Duodenal mucosa (tissue), 2 donors: ENCODE measurements around the gene CMYA5.

Experiments used
- H3K27ac ChIP-seq: one replicate; pipeline ENCODE4 v1.7.0; 2013; ENCODE audit warnings: low read depth, low read length
- H3K27me3 ChIP-seq, 2 donors: one replicate each; pipeline ENCODE4 v1.7.0; 2013; ENCODE audit warnings: low read length in 2 of 2, control low read depth in 1 of 2; ENCODE audit not compliant: insufficient read depth in 2 of 2, control insufficient read depth in 1 of 2
- H3K36me3 ChIP-seq, 2 donors: one replicate each; pipeline ENCODE4 v1.7.0; 2013; ENCODE audit warnings: low read length in 2 of 2, control low read depth in 1 of 2; ENCODE audit not compliant: insufficient read depth in 2 of 2, control insufficient read depth in 1 of 2
- H3K4me1 ChIP-seq, 2 donors: one replicate each; pipeline ENCODE4 v1.7.0; 2013; ENCODE audit warnings: low read length in 2 of 2, control low read depth in 1 of 2; ENCODE audit not compliant: insufficient read depth in 2 of 2, control insufficient read depth in 1 of 2
- H3K4me3 ChIP-seq, 2 donors: one replicate each; pipeline ENCODE4 v1.7.0; 2013; ENCODE audit warnings: low read length in 2 of 2, low read depth in 1 of 2
- H3K9ac ChIP-seq, 2 donors: one replicate each; pipeline ENCODE4 v1.7.0; 2013; ENCODE audit warnings: low read length in 2 of 2, low read depth in 1 of 2
- H3K9me3 ChIP-seq, 2 donors: one replicate each; pipeline ENCODE4 v1.7.0; 2013; ENCODE audit warnings: low read length in 2 of 2, control low read depth in 1 of 2; ENCODE audit not compliant: control insufficient read depth in 1 of 2

CMYA5 gene

GRCh38 chr5:79684782-79685181 is 4.9 kb upstream of the CMYA5 start:
- H3K27ac ChIP-seq: no peak overlapping the region
- no peak overlapping the region for H3K9ac ChIP-seq
- peaks cover 4 to 5% of the 10 kb centered on the region in 2 donors for H3K4me1 ChIP-seq
- H3K4me3 ChIP-seq: no peak overlapping the region
- H3K9me3 ChIP-seq: no peaks in the 10 kb centered on the region
- no peaks in the 10 kb centered on the region for H3K27me3 ChIP-seq
- H3K36me3 ChIP-seq: peaks cover 8 to 32% of the 10 kb centered on the region in 2 donors

GRCh38 chr5:79685627-79686026 is 4.0 kb upstream of the CMYA5 start:
- no peak overlapping the region for H3K9ac ChIP-seq
- peaks cover 8 to 31% of the 10 kb centered on the region in 2 donors for H3K36me3 ChIP-seq
- no peak overlapping the region for H3K27ac ChIP-seq
- no peaks in the 10 kb centered on the region for H3K9me3 ChIP-seq
- H3K4me3 ChIP-seq: no peak overlapping the region
- no peaks in the 10 kb centered on the region for H3K27me3 ChIP-seq
- H3K4me1 ChIP-seq: peaks cover 4 to 5% of the 10 kb centered on the region in 2 donors

GRCh38 chr5:79686799-79687198 is 2.8 kb upstream of the CMYA5 start:
- H3K9ac ChIP-seq: no peak overlapping the region
- no peak overlapping the region for H3K4me3 ChIP-seq
- H3K4me1 ChIP-seq: peaks cover 4 to 5% of the 10 kb centered on the region in 2 donors
- peaks cover 4 to 25% of the 10 kb centered on the region in 2 donors for H3K36me3 ChIP-seq
- H3K9me3 ChIP-seq: no peaks in the 10 kb centered on the region
- no peaks in the 10 kb centered on the region for H3K27me3 ChIP-seq
- H3K27ac ChIP-seq: no peak overlapping the region

GRCh38 chr5:79687889-79688288 is 1.7 kb upstream of the CMYA5 start:
- peaks cover 4 to 14% of the 10 kb centered on the region in 2 donors for H3K36me3 ChIP-seq
- H3K9ac ChIP-seq: no peak overlapping the region
- H3K9me3 ChIP-seq: no peaks in the 10 kb centered on the region
- no peaks in the 10 kb centered on the region for H3K27me3 ChIP-seq
- H3K4me1 ChIP-seq: peaks cover 4 to 5% of the 10 kb centered on the region in 2 donors
- H3K4me3 ChIP-seq: no peak overlapping the region
- no peak overlapping the region for H3K27ac ChIP-seq

- Histone ChIP-seq H3K9me3 (no peaks in the 10 kb centered on the region), H3K4me1 (peaks cover 4 to 5% of the 10 kb centered on the region in 2 donors), H3K36me3 (peaks cover 4% of the 10 kb centered on the region in 2 donors), H3K27me3 (no peaks in the 10 kb centered on the region), H3K4me3 (no peak overlapping the region), H3K27ac (no peak overlapping the region), H3K9ac (no peak overlapping the region)
Measured at GRCh38 chr5:79691007-79691406, 1.4 kb downstream of the CMYA5 start.

- Histone ChIP-seq H3K4me1 (peaks cover 4 to 5% of the 10 kb centered on the region in 2 donors), H3K27me3 (no peaks in the 10 kb centered on the region), H3K9ac (no peak overlapping the region), H3K36me3 (no peaks in the 10 kb centered on the region), H3K27ac (no peak overlapping the region), H3K4me3 (no peak overlapping the region), H3K9me3 (no peaks in the 10 kb centered on the region)
Measured at GRCh38 chr5:79692596-79692995, 3.0 kb downstream of the CMYA5 start.

GRCh38 chr5:79694183-79694582 is 4.5 kb downstream of the CMYA5 start:
- Histone ChIP-seq H3K36me3 (no peaks in the 10 kb centered on the region), H3K4me3 (no peak overlapping the region), H3K9ac (no peak overlapping the region)

GRCh38 chr5:79694652-79695051 is 5.0 kb downstream of the CMYA5 start:
- Histone ChIP-seq H3K27me3 (no peaks in the 10 kb centered on the region), H3K4me3 (no peak overlapping the region), H3K9ac (no peak overlapping the region), H3K4me1 (no peaks in the 10 kb centered on the region), H3K36me3 (no peaks in the 10 kb centered on the region), H3K27ac (no peak overlapping the region), H3K9me3 (no peaks in the 10 kb centered on the region)

More at GRCh38 chr5:79694183-79694582, 4.5 kb downstream of the CMYA5 start:
- H3K9me3 ChIP-seq: no peaks in the 10 kb centered on the region
- no peaks in the 10 kb centered on the region for H3K27me3 ChIP-seq
- peaks cover 2 to 3% of the 10 kb centered on the region in 2 donors for H3K4me1 ChIP-seq
- no peak overlapping the region for H3K27ac ChIP-seq

GRCh38 chr5:79695526-79695925 is 5.9 kb downstream of the CMYA5 start:
- Histone ChIP-seq H3K9ac (no peak overlapping the region), H3K4me1 (no peaks in the 10 kb centered on the region), H3K27ac (no peak overlapping the region), H3K36me3 (no peaks in the 10 kb centered on the region), H3K9me3 (no peaks in the 10 kb centered on the region), H3K27me3 (no peaks in the 10 kb centered on the region), H3K4me3 (no peak overlapping the region)

GRCh38 chr5:79697222-79698170 is 7.9 kb downstream of the CMYA5 start:
- Histone ChIP-seq H3K4me3 (no peak overlapping the region), H3K27me3 (no peaks in the 10 kb centered on the region), H3K9me3 (no peaks in the 10 kb centered on the region), H3K9ac (no peak overlapping the region), H3K36me3 (no peaks in the 10 kb centered on the region), H3K27ac (no peak overlapping the region), H3K4me1 (no peaks in the 10 kb centered on the region)
